Measurements from ENCODE around the gene TMEM225.

TMEM225 gene

GRCh38 chr11:123856444-123856843, 29.0 kb downstream of the TMEM225 start:
- no peak for TF ChIP-seq CTCF (IDR thresholded peaks at IDR 0.05; ENCODE audit: low read depth, low read length, missing control alignments)
- in situ Hi-C loops (cut with HindIII; ENCODE audit: low pct_ligation_motif_present, low sequenced_read_pairs) = no loop called here
- no peak for DNase-seq
- Histone ChIP-seq H3K4me3 (ENCODE audit: low read depth, low read length) (no peak overlapping the region), H3K27me3 (replicated peaks) (no peaks in the 10 kb centered on the region), H3K36me3 (replicated peaks) (no peaks in the 10 kb centered on the region), H3K27ac (no peak overlapping the region)

- TF ChIP-seq CTCF (IDR thresholded peaks at IDR 0.05; ENCODE audit: low read depth, low read length, missing control alignments) = no peak
- Histone ChIP-seq H3K27ac (no peak overlapping the region), H3K27me3 (replicated peaks) (no peaks in the 10 kb centered on the region), H3K4me3 (ENCODE audit: low read depth, low read length) (no peak overlapping the region), H3K36me3 (replicated peaks) (no peaks in the 10 kb centered on the region)
- no peak for DNase-seq
- in situ Hi-C loops (cut with HindIII; ENCODE audit: low pct_ligation_motif_present, low sequenced_read_pairs) = no loop called here
Measured at GRCh38 chr11:123853038-123853437, 32.4 kb downstream of the TMEM225 start.

- Histone ChIP-seq H3K27me3 (replicated peaks) (no peaks in the 10 kb centered on the region), H3K27ac (no peak overlapping the region), H3K36me3 (replicated peaks) (no peaks in the 10 kb centered on the region), H3K4me3 (ENCODE audit: low read depth, low read length) (no peak overlapping the region)
- DNase-seq = no peak
- in situ Hi-C loops (cut with HindIII; ENCODE audit: low pct_ligation_motif_present, low sequenced_read_pairs) = no loop called here
- no peak for TF ChIP-seq CTCF (IDR thresholded peaks at IDR 0.05; ENCODE audit: low read depth, low read length, missing control alignments)
Measured at GRCh38 chr11:123852321-123852720, 33.1 kb downstream of the TMEM225 start.

GRCh38 chr11:123851110-123851509, 34.4 kb downstream of the TMEM225 start:
- no peaks in the 10 kb centered on the region for H3K27me3 ChIP-seq (replicated peaks)
- no peak for TF ChIP-seq CTCF (IDR thresholded peaks at IDR 0.05; ENCODE audit: low read depth, low read length, missing control alignments)
- H3K27ac ChIP-seq = no peak overlapping the region
- H3K4me3 ChIP-seq (ENCODE audit: low read depth, low read length) = no peak overlapping the region
- in situ Hi-C loops (cut with HindIII; ENCODE audit: low pct_ligation_motif_present, low sequenced_read_pairs) = no loop called here
- H3K36me3 ChIP-seq (replicated peaks) = no peaks in the 10 kb centered on the region
- no peak for DNase-seq

GRCh38 chr11:123841174-123841573, 44.3 kb downstream of the TMEM225 start:
- Histone ChIP-seq H3K27me3 (replicated peaks) (no peaks in the 10 kb centered on the region), H3K36me3 (replicated peaks) (no peaks in the 10 kb centered on the region), H3K4me3 (ENCODE audit: low read depth, low read length) (no peak overlapping the region), H3K27ac (no peak overlapping the region)
- TF ChIP-seq CTCF (IDR thresholded peaks at IDR 0.05; ENCODE audit: low read depth, low read length, missing control alignments) = no peak
- no peak for DNase-seq
- in situ Hi-C loops (cut with HindIII; ENCODE audit: low pct_ligation_motif_present, low sequenced_read_pairs) = no loop called here

- in situ Hi-C loops (cut with HindIII; ENCODE audit: low pct_ligation_motif_present, low sequenced_read_pairs) = no loop called here
- no peak for DNase-seq
- Histone ChIP-seq H3K4me3 (ENCODE audit: low read depth, low read length) (no peak overlapping the region), H3K27ac (no peak overlapping the region), H3K36me3 (replicated peaks) (no peaks in the 10 kb centered on the region), H3K27me3 (replicated peaks) (no peaks in the 10 kb centered on the region)
- no peak for TF ChIP-seq CTCF (IDR thresholded peaks at IDR 0.05; ENCODE audit: low read depth, low read length, missing control alignments)
Measured at GRCh38 chr11:123839131-123839530, 46.3 kb downstream of the TMEM225 start.

All from brain microvascular endothelial cell (primary cell).